CD4-positive, alpha-beta memory T cell (primary cell): ENCODE data around the gene FAAP100. TPM values are rescaled to one million over a fixed set of nuclear protein-coding genes. Genes with fewer than 3 reads are reported as not detected.

Experiments used
- CTCF ChIA-PET: fragments of 350-600 bp; sonication (Branson Sonifier 250); formaldehyde crosslinking; loops from one replicate; lab custom pipeline; 2021; ENCODE audit warnings: inconsistent platforms; ENCODE audit not compliant: partially characterized antibody; lab: Charles Lee
- POLR2A ChIA-PET: fragments of 350-600 bp; sonication (Branson Sonifier 250); formaldehyde crosslinking; loops from one replicate; lab custom pipeline; 2021; ENCODE audit not compliant: partially characterized antibody; lab: Charles Lee
- DNase-seq, 5 donors: peaks; one replicate each; pipeline versions ENCODE4 v3.0.0 to v3.0.0-alpha.2; 2020 to 2022; ENCODE audit warnings: mixed read lengths in 1 of 5
- H3K27ac ChIP-seq: one replicate; pipeline ENCODE4 v1.7.0; 2013; ENCODE audit warnings: low read depth, low read length
- H3K27me3 ChIP-seq: 2 replicates; pipeline ENCODE4 v1.7.0; 2013; ENCODE audit warnings: mild to moderate bottlenecking, low read length, moderate library complexity; ENCODE audit not compliant: insufficient read depth
- H3K36me3 ChIP-seq: 2 replicates; pipeline ENCODE4 v1.7.0; 2013; ENCODE audit warnings: mild to moderate bottlenecking, low read length, moderate library complexity; ENCODE audit not compliant: insufficient read depth
- H3K4me1 ChIP-seq: 2 replicates; pipeline ENCODE4 v1.7.0; 2013; ENCODE audit warnings: mild to moderate bottlenecking, low read length, moderate library complexity; ENCODE audit not compliant: insufficient read depth
- H3K4me3 ChIP-seq, 2 donors: one replicate each; pipeline ENCODE4 v1.7.0; 2013; ENCODE audit warnings: low read length in 2 of 2, mild to moderate bottlenecking in 1 of 2
- H3K9me3 ChIP-seq, 2 donors: one replicate each; pipeline ENCODE4 v1.7.0; 2013; ENCODE audit warnings: low read length in 2 of 2, control low read depth in 1 of 2; ENCODE audit not compliant: control insufficient read depth in 1 of 2
- H3K27ac Mint-ChIP-seq, 7 donors: one replicate each; pipeline ENCODE4 v1.8.0; 2020 to 2021; ENCODE audit warnings: mixed read lengths in 7 of 7, mild to moderate bottlenecking in 6 of 7, inconsistent platforms in 3 of 7, moderate library complexity in 3 of 7
- H3K27me3 Mint-ChIP-seq, 2 donors: one replicate each; pipeline ENCODE4 v1.8.0; 2020 to 2021; ENCODE audit warnings: mixed read lengths in 2 of 2
- H3K36me3 Mint-ChIP-seq, 2 donors: one replicate each; pipeline ENCODE4 v1.8.0; 2020 to 2021; ENCODE audit warnings: mixed read lengths in 2 of 2, inconsistent platforms in 1 of 2, mild to moderate bottlenecking in 1 of 2
- H3K4me1 Mint-ChIP-seq, 4 donors: one replicate each; pipeline ENCODE4 v1.8.0; 2020 to 2021; ENCODE audit warnings: mixed read lengths in 4 of 4, mild to moderate bottlenecking in 1 of 4
- H3K4me3 Mint-ChIP-seq, 8 donors: one replicate each; pipeline ENCODE4 v1.8.0; 2020 to 2021; ENCODE audit warnings: mixed read lengths in 8 of 8, mild to moderate bottlenecking in 7 of 8, moderate library complexity in 6 of 8, inconsistent platforms in 3 of 8
- H3K9me3 Mint-ChIP-seq, 8 donors: one replicate each; pipeline ENCODE4 v1.8.0; 2020 to 2021; ENCODE audit warnings: mixed read lengths in 8 of 8, mild to moderate bottlenecking in 5 of 8, inconsistent platforms in 3 of 8, moderate library complexity in 1 of 8
- intact Hi-C: fragments of 100-400 bp; cut with micrococcal nuclease; formaldehyde crosslinking; loops from one replicate; pipeline ENCODE4 v1.15.1; 2023
- polyA plus RNA-seq, 2 donors: library from polyadenylated mRNA; unstranded; fragments of 300-500 nt; fragmentation: Illumina TruSeq; gene quantifications; one replicate each; pipeline ENCODE4 v1.2.3, GENCODE V29; 2021
- total RNA-seq, 2 experiments: library from RNA; stranded (reverse); gene quantifications; one replicate each; pipeline ENCODE4 v1.2.3, GENCODE V29; 2021

Gene FAAP100
- total and polyA plus RNA-seq, 4 experiments from 2014 or later = 8.5 to 56.0 (median 33.9) TPM

DNA sequence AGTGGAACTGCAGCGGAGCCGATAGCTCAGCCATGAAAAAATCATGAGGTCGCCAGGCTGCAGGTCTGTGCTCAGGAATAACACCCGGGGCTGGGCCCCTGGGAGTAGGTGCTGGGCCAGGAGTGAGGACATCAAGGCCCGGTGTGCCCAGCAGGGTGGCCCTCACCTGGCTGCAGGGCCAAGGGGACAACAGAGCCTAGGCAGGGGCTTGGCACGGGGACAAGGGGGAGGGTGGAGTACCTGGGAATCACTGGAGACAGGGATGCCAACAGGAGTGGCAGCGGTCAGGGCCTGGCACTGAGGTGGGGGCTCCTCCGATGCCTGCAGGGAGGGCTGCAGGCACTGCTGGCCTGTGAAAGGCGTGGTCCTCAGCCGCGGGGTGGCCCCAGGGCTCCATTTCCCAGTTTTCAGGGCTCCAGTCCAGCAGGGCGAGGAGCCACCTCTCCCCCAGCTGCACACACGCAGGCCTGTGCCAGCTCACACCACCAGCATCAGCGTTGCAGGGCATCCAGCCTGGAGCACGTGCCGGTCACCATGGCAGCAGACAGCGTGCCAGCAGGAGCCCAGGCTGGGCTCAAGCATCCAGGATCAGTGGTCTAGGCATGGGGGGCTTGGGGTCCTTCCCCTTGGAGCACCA, 28.6 kb downstream of the FAAP100 start:
- Histone ChIP-seq H3K9me3 (no peaks in the 10 kb centered on the region), H3K4me1 (peaks cover 13% of the 10 kb centered on the region), H3K27ac (no peak overlapping the region), H3K27me3 (no peaks in the 10 kb centered on the region), H3K36me3 (no peaks in the 10 kb centered on the region), H3K4me3 (no peak overlapping the region)
- Mint-ChIP-seq H3K4me1 (peaks cover 0 to 5% (median under 1%) of the 10 kb centered on the region in 4 donors), H3K4me3 (no peak overlapping the region), H3K9me3 (no peaks in the 10 kb centered on the region), H3K27me3 (peaks cover 0 to 4% of the 10 kb centered on the region in 2 donors), H3K36me3 (no peaks in the 10 kb centered on the region), H3K27ac (no peak overlapping the region)
- ChIA-PET CTCF (no interaction called here), POLR2A (interaction anchor here (1.1 kb wide), 1 partner anchor 48 kb away, joined by 3 read pairs; no protein-coding TSS in a partner anchor)
- DNase-seq = peak in 1 of 5 donors; percentile 33
- intact Hi-C loops = no loop called here

DNA sequence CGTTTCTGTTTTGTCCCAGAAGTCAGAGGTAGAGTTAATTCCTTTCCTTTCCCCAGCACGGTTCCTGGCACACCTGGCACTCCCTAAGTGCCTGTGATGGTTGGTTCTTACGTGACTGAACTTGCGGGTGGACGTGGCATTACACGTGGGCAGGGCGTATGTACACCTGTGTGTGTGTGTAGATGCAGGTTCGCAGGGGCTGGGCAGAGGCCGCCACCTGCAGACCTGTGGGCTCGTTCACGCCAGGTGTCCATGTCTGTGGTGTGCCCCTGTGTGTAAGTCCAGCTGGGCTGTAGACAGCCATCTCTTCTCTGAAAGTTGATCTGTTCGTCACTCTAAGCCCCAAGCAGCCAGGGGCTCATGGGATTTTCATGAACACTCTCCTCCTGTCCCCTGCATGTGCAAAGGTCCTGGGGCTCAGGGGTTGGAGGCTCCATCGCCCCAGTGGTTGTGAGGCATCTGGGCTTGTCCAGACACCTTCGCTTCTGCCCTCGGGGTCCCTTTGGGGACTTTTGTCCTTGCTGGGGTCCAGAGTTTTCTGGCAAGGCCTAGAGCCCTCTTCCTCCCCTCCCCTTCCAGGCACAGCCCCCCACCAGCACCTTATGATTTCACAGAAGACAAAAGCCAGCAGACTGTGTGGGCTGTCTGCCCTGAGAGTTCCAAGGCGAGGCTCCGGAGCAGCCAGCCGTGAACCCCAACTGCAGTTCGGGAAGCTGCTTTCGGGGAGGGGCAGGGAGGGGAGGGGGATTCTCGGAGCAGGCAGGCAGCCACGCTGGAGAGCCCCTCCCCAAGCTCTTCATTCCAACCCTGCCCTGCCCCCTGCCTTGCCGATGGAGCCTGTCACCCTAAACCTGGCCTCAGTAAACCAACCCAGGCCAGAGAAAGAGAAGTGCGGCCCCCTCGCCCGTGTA, 29.4 kb downstream of the FAAP100 start:
- H3K36me3 Mint-ChIP-seq = no peaks in the 10 kb centered on the region
- peaks cover 4 to 12% (median 6%) of the 10 kb centered on the region in 4 donors for H3K4me1 Mint-ChIP-seq
- Histone ChIP-seq H3K4me1 (peaks cover 19% of the 10 kb centered on the region), H3K9me3 (no peaks in the 10 kb centered on the region), H3K4me3 (no peak overlapping the region), H3K27ac (no peak overlapping the region), H3K27me3 (no peaks in the 10 kb centered on the region), H3K36me3 (no peaks in the 10 kb centered on the region)
- DNase-seq = peak in 1 of 5 donors; percentile 20
- POLR2A ChIA-PET = interaction anchor here (1.1 to 1.6 kb wide), 3 partner anchors 12 to 48 kb away, joined by 3 to 4 read pairs (median 4); no protein-coding TSS in a partner anchor
- intact Hi-C loops = no loop called here
- peaks cover 0 to 4% of the 10 kb centered on the region in 2 donors for H3K27me3 Mint-ChIP-seq
- H3K27ac Mint-ChIP-seq = peak overlapping the region in 1 of 7 donors; percentile 72
- CTCF ChIA-PET = no interaction called here
- H3K4me3 Mint-ChIP-seq = no peak overlapping the region
- no peaks in the 10 kb centered on the region for H3K9me3 Mint-ChIP-seq

DNA sequence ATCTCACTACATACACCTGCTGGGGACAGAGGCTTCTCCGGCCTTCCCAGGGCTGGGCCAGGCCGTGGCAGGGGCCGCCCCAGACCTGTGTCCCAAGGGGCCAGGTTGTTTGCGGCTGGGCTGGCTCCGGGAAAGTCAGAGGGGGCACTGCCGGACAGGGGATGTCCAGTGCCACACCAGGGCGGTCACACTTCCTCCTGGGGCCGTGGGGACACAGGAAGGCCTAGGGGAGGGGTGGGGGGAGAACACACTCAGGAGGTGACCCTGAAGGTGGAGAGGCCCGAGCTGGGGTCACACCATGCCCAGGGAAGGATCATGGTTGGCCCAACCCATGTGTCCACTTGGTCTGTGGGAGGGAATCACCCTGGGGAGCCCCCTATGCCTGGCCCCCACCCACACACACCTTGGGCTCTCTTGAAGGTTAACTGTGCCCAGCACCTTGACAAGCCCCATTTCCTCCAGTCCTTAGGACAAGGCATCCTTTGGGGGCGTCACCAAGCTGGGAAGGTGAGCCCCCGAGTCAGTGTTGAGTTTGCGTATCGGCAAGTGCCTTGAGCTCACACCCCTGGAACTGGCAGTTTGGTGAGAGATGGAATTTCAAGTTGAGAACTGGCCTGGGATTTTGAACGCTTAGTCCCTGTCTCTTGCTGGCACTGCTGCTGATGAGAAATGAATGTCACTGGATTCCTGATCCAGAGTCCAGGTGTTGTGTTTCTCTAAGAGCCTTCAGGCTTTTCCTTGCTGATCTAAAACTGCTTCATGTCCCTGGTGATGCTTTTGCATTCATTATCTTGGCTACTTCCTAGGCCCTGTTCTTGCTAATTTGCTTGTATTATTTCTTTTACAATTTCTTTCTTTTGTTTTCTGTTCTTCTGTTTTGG, 31.9 kb downstream of the FAAP100 start:
- Mint-ChIP-seq H3K27me3 (no peaks in the 10 kb centered on the region), H3K4me1 (peaks cover 8 to 28% (median 18%) of the 10 kb centered on the region in 4 donors), H3K27ac (peak overlapping the region in 3 of 7 donors; percentile 14 to 18 (median 17)), H3K9me3 (no peaks in the 10 kb centered on the region), H3K36me3 (no peaks in the 10 kb centered on the region), H3K4me3 (peak overlapping the region; percentile 9 to 67 (median 44))
- Histone ChIP-seq H3K9me3 (no peaks in the 10 kb centered on the region), H3K27me3 (no peaks in the 10 kb centered on the region), H3K27ac (peak overlapping the region; percentile 43), H3K36me3 (no peaks in the 10 kb centered on the region), H3K4me1 (peaks cover 35% of the 10 kb centered on the region), H3K4me3 (peak overlapping the region in 1 of 2 donors; percentile 55)
- POLR2A ChIA-PET = interaction anchor here (1.3 to 4.8 kb wide), 4 partner anchors 12 to 313 kb away, joined by 3 to 53 read pairs (median 7); partner anchors contain the start of gene MCRIP1
- CTCF ChIA-PET = interaction anchor here (0.7 to 4.7 kb wide), 4 partner anchors 12 to 228 kb away, joined by 3 to 42 read pairs (median 12); partner anchors contain the start of gene FAAP100
- peak in 1 of 5 donors; percentile 39 for DNase-seq
- intact Hi-C loops = no loop called here

DNA sequence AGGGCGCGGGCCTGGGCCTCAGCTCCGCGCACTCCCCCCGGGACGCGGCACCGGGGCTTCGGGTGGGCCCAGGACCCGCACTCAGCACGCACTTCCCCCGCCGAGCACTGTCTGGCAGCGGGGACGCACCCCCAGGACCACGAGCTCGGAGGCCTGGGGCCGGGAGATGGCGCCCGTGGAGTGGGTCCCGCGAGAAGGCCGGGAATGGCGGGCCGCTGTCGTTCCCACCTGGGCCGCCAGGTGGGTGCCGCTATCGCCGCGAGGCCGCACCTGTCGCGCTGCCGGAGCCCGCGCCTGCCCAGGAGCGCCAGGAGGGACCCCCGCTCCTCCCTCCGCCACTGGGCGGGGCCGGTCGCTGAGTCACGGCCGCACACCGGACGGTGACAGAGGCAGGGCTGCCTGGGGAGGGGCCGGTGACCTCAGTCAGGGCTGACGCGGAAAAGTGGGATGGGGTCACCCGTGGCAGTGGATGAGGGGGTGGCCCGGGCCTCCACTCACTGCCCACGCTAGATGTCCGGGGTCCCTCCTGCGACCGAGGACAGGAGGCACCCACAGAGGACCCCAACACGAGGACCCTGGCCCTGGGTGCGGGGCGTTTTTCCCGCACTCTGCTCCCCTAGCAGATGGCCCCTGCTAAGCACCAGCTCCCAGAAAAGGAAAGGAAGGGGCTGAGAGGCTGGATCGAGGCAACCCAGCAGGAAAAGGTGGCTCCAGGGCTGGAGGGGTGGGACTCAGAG, 32.7 kb downstream of the FAAP100 start:
- Mint-ChIP-seq H3K27ac (no peak overlapping the region), H3K36me3 (no peaks in the 10 kb centered on the region), H3K4me1 (peaks cover 8 to 26% (median 19%) of the 10 kb centered on the region in 4 donors), H3K4me3 (peak overlapping the region in 4 of 8 donors; percentile 41 to 72 (median 50)), H3K9me3 (no peaks in the 10 kb centered on the region), H3K27me3 (no peaks in the 10 kb centered on the region)
- peak; percentile 71 to 81 (median 72) for DNase-seq
- Histone ChIP-seq H3K27me3 (no peaks in the 10 kb centered on the region), H3K4me1 (peaks cover 37% of the 10 kb centered on the region), H3K9me3 (no peaks in the 10 kb centered on the region), H3K36me3 (no peaks in the 10 kb centered on the region), H3K27ac (peak overlapping the region; percentile 43), H3K4me3 (peak overlapping the region in 1 of 2 donors; percentile 55)
- ChIA-PET POLR2A (interaction anchor here (0.7 to 4.8 kb wide), 12 partner anchors 11 to 1300 kb away, joined by 3 to 53 read pairs (median 3); partner anchors contain the start of genes BAHCC1, FAAP100, MCRIP1 and SLC38A10), CTCF (interaction anchor here (0.7 to 4.7 kb wide), 9 partner anchors 9 to 227 kb away, joined by 3 to 42 read pairs (median 5); partner anchors contain the start of gene FAAP100)
- intact Hi-C loops = loop anchor here (1.0 kb wide), 1 partner anchor 34 kb away; no protein-coding TSS in a partner anchor

DNA sequence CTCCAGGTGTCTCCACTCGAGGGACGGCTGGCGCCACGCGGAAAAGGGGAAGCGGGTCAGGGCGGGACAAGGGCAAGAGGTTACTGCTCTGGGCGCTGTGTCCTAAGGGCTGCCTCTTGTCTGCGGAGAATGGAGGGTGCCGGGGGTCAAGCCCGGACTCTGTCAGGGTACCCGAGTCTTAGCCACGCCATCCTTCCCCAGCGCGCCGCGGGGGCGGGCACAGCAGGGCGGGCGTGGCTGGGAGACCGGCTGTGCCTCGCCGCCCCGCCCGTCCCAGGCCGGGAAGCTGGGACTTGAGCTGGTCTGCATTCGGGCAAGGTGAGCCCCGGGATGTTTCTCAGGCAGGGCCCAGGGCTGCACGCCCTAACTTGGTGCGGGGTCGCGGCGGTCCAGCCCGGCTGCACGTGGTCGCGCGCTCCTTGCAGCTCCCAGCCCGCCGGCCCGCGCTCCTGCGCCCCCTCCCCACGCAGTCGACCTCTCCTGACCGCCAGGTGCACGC, 33.3 kb downstream of the FAAP100 start:
- H3K4me3 Mint-ChIP-seq = peak overlapping the region in 4 of 8 donors; percentile 39 to 72 (median 62)
- H3K9me3 Mint-ChIP-seq = no peaks in the 10 kb centered on the region
- H3K36me3 ChIP-seq = no peaks in the 10 kb centered on the region
- H3K4me1 Mint-ChIP-seq = peaks cover 8 to 26% (median 19%) of the 10 kb centered on the region in 4 donors
- no peaks in the 10 kb centered on the region for H3K36me3 Mint-ChIP-seq
- intact Hi-C loops = loop anchor here (1.0 kb wide), 1 partner anchor 34 kb away; no protein-coding TSS in a partner anchor
- H3K27me3 Mint-ChIP-seq = no peaks in the 10 kb centered on the region
- POLR2A ChIA-PET = interaction anchor here (0.7 to 4.8 kb wide), 12 partner anchors 10 to 1299 kb away, joined by 3 to 53 read pairs (median 3); partner anchors contain the start of genes BAHCC1, FAAP100, MCRIP1 and SLC38A10
- DNase-seq = peak in 1 of 5 donors; percentile 15
- H3K27ac ChIP-seq = peak overlapping the region; percentile 43
- H3K27me3 ChIP-seq = no peaks in the 10 kb centered on the region
- H3K9me3 ChIP-seq = no peaks in the 10 kb centered on the region
- CTCF ChIA-PET = interaction anchor here (0.7 to 4.7 kb wide), 8 partner anchors 8 to 82 kb away, joined by 3 to 42 read pairs (median 7); partner anchors contain the start of gene FAAP100
- H3K4me1 ChIP-seq = peaks cover 37% of the 10 kb centered on the region
- H3K4me3 ChIP-seq = peak overlapping the region in 1 of 2 donors; percentile 55
- H3K27ac Mint-ChIP-seq = peak overlapping the region in 1 of 7 donors; percentile 48
